ENCODE measurements around the gene NKAIN1. TPM values are rescaled to one million over a fixed set of nuclear protein-coding genes. Genes with fewer than 3 reads are reported as not detected.
A peak's percentile ranks its signal among the peaks of the same experiment; 100 is the strongest.

Gene NKAIN1
- total and polyA plus RNA-seq, 2 of the 13 experiments (the other 11 are each of a cell fraction or from before 2014, with no cell fraction given), result 0.29 to 0.40 TPM

- TF ChIP-seq, protein P1, sequence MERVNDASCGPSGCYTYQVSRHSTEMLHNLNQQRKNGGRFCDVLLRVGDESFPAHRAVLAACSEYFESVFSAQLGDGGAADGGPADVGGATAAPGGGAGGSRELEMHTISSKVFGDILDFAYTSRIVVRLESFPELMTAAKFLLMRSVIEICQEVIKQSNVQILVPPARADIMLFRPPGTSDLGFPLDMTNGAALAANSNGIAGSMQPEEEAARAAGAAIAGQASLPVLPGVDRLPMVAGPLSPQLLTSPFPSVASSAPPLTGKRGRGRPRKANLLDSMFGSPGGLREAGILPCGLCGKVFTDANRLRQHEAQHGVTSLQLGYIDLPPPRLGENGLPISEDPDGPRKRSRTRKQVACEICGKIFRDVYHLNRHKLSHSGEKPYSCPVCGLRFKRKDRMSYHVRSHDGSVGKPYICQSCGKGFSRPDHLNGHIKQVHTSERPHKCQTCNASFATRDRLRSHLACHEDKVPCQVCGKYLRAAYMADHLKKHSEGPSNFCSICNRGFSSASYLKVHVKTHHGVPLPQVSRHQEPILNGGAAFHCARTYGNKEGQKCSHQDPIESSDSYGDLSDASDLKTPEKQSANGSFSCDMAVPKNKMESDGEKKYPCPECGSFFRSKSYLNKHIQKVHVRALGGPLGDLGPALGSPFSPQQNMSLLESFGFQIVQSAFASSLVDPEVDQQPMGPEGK (CRISPR knock-in tag; IDR thresholded peaks at IDR 0.05), result peak; percentile 72; the same call in 1 of the 2 replicates
- TF ChIP-seq GTF3A (CRISPR knock-in tag; conservative IDR thresholded peaks at IDR 0.05) (no peak), MLLT10 (CRISPR knock-in tag; IDR thresholded peaks at IDR 0.05) (no peak), ZNF800 (CRISPR knock-in tag; IDR thresholded peaks at IDR 0.05) (no peak)
Observed at GRCh38 chr1:31183927-31184554, 55.6 kb downstream of the NKAIN1 start (continued).

GRCh38 chr1:31183126-31183525, 56.6 kb downstream of the NKAIN1 start:
- Histone ChIP-seq H3K36me3 (replicated peaks in 1 of 2; ENCODE audit: control insufficient read depth in 1 of 2, insufficient read depth in 2 of 2, low read length in 2 of 2) (no peaks in the 10 kb centered on the region), H3K4me1 (ENCODE audit: insufficient read depth, low read length) (peaks cover 14% of the 10 kb centered on the region), H2AFZ (ENCODE audit: low read length) (no peak overlapping the region), H3K27ac (ENCODE audit: extremely low read length, insufficient read depth, low read length) (no peak overlapping the region), H3K9ac (ENCODE audit: insufficient read depth, low read depth, low read length) (no peak overlapping the region), H4K20me1 (ENCODE audit: insufficient read depth, low read length) (peaks cover 2% of the 10 kb centered on the region; the same call in 1 of the 2 replicates), H3K9me3 (ENCODE audit: low read length) (no peaks in the 10 kb centered on the region), H3K79me2 (ENCODE audit: insufficient read depth, low read length) (no peaks in the 10 kb centered on the region), H3K4me2 (ENCODE audit: low read depth, low read length) (no peak overlapping the region), H3K4me3 (replicated peaks in 1 of 3; ENCODE audit: insufficient read depth in 1 of 3, low read depth in 2 of 3, low read length in 3 of 3) (no peak overlapping the region), H3K27me3 (ENCODE audit: control insufficient read depth in 1 of 2, insufficient read depth in 2 of 2, low read length in 2 of 2) (peaks cover 1 to 16% of the 10 kb centered on the region in 2 experiments; a peak in 1 of 5 replicates)
- 54% methylated on average over 6 of the region's 6 CpGs for WGBS (ENCODE audit: low lambda C conversion rate)
- ChIA-PET CTCF (ENCODE audit: low intra/inter-chr PET ratio, low total read pairs) (interaction anchor here (3.1 kb wide), 1 partner anchor 152 kb away, joined by 30 read pairs; no protein-coding TSS in a partner anchor), POLR2A (no interaction called here)
- intact Hi-C loops (cut with micrococcal nuclease; ENCODE audit: unreplicated experiment) (no loop called here), in situ Hi-C loops (cut with HindIII; ENCODE audit: extremely low pct_ligation_motif_present, low pct_unique_long_range_greater_than_20kb) (loop anchor here (10.0 kb wide), 1 partner anchor 242 kb away; no protein-coding TSS in a partner anchor)
- TF ChIP-seq POGK (CRISPR knock-in tag; conservative IDR thresholded peaks at IDR 0.05), result no peak
- no peak for TF ChIP-seq ZNF44 (CRISPR knock-in tag; IDR thresholded peaks at IDR 0.05)
- TF ChIP-seq SP140L (CRISPR knock-in tag; IDR thresholded peaks at IDR 0.05; ENCODE audit: borderline replicate concordance), result no peak
- no peak for DNase-seq (ENCODE audit: low spot score)
- FAIRE-seq, result no peak
- no peak for ATAC-seq
- BruUV-seq (replicated peaks), result no TSS peak

Data from HepG2 (cell line).